ENCODE results near the gene PTPN7. TPM values are rescaled to one million over a fixed set of nuclear protein-coding genes. Genes with fewer than 3 reads are reported as not detected.
A peak's percentile ranks its signal among the peaks of the same experiment; 100 is the strongest.
"Not testable (repeated sequence)": the region's sequence is repeated elsewhere in the genome, so short reads cannot be mapped to it uniquely, and the experiment has no call there.

The PTPN7 gene
- total RNA-seq, 1 experiment from 2014 or later = 0.33 TPM

DNA sequence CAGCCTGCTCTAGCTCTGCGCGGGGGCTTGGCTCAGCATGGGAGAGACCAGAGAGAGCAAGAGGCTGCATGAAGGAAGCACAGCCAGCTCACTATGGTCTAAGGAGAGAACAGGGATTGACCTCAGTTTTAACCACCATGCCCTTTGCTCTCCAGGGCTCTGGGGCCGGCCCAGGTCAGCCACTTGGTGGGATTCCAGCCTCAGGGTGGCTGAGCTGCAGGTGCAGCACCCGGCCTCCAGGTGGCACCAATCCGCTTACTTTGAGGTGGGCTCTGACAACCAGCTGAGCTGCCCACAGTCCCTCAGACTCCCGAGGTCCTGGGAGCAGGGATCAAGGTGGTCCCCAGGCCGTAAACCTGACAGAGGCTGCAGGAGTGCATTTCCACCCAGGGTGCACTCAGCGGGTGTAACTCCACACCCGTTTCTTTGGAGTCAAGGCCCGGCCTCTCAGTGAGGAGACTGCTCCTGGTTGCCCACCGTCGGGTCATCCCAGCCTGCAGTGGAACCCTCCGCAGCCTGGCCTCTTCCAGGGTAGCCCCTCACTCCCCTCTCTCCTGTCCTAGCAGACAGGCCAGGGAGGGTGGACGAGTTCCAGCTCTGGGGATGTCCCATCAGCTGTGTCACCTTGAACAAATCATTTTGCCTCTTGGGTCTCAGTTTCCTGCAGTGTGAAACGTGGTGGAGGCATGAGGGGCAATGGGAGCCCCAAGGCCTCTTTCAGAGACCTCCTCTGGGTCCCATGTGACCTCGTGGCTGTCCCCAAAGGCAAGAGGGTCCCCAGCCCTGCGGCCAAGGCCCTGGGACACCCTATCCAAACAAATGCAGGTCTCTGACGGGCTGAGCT lies 32.6 kb upstream of the PTPN7 start:
- ChIA-PET CTCF (interaction anchor here (0.5 to 2.3 kb wide), 10 partner anchors 21 to 1824 kb away, joined by 3 to 9 read pairs (median 4); partner anchors contain the start of gene PTPN7), POLR2A (no interaction called here)
- H3K36me3 ChIP-seq (ENCODE audit: control insufficient read depth, insufficient read depth, low read length) = no peaks in the 10 kb centered on the region
- no peak overlapping the region for H3K27ac ChIP-seq (ENCODE audit: low read length)
- intact Hi-C loops (cut with micrococcal nuclease; ENCODE audit: unreplicated experiment) (no loop called here), in situ Hi-C loops (cut with HindIII; ENCODE audit: low pct_unique_long_range_greater_than_20kb, low sequenced_read_pairs) (no loop called here)
- peak; percentile 69 for ATAC-seq
- H3K27me3 ChIP-seq (ENCODE audit: control insufficient read depth, insufficient read depth, low read length) = peaks cover 8% of the 10 kb centered on the region
- no peak for DNase-seq (ENCODE audit: low read depth, low spot score)
- BruUV-seq (replicated peaks) = no TSS peak
- peak overlapping the region; percentile 13; a peak in 2 of 4 replicates for H3K4me3 ChIP-seq (ENCODE audit: low read depth in 2 of 2, low read length in 2 of 2)
- TF ChIP-seq TCF7L2 (IDR thresholded peaks at IDR 0.05; ENCODE audit: low read depth, low read length) = no peak
- TF ChIP-seq, protein P1, sequence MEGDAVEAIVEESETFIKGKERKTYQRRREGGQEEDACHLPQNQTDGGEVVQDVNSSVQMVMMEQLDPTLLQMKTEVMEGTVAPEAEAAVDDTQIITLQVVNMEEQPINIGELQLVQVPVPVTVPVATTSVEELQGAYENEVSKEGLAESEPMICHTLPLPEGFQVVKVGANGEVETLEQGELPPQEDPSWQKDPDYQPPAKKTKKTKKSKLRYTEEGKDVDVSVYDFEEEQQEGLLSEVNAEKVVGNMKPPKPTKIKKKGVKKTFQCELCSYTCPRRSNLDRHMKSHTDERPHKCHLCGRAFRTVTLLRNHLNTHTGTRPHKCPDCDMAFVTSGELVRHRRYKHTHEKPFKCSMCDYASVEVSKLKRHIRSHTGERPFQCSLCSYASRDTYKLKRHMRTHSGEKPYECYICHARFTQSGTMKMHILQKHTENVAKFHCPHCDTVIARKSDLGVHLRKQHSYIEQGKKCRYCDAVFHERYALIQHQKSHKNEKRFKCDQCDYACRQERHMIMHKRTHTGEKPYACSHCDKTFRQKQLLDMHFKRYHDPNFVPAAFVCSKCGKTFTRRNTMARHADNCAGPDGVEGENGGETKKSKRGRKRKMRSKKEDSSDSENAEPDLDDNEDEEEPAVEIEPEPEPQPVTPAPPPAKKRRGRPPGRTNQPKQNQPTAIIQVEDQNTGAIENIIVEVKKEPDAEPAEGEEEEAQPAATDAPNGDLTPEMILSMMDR (IDR thresholded peaks at IDR 0.05) = peak; percentile 94
- no peaks in the 10 kb centered on the region; the same call in 1 of the 2 replicates for H3K4me1 ChIP-seq (ENCODE audit: control insufficient read depth, insufficient read depth, low read length)
- H3K9me3 ChIP-seq (ENCODE audit: control insufficient read depth, insufficient read depth, low read depth, low read length) = no peaks in the 10 kb centered on the region

DNA sequence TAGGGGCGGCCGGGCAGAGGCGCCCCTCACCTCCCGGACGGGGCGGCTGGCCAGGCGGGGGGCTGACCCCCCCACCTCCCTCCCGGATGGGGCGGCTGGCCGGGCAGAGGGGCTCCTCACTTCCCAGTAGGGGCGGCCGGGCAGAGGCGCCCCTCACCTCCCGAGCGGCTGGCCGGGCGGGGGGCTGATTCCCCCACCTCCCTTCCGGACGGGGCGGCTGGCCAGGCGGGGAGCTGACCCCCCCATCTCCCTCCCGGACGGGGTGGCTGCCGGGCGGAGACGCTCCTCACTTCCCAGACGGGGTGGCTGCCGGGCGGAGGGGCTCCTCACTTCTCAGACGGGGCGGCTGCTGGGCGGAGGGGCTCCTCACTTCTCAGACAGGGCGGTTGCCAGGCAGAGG lies 31.0 kb upstream of the PTPN7 start:
- H3K4me1 ChIP-seq (ENCODE audit: control insufficient read depth, insufficient read depth, low read length); BruUV-seq (replicated peaks); intact Hi-C loops (cut with micrococcal nuclease; ENCODE audit: unreplicated experiment); H3K36me3 ChIP-seq (ENCODE audit: control insufficient read depth, insufficient read depth, low read length); CTCF ChIA-PET; H3K4me3 ChIP-seq (ENCODE audit: low read depth in 2 of 2, low read length in 2 of 2); H3K9me3 ChIP-seq (ENCODE audit: control insufficient read depth, insufficient read depth, low read depth, low read length); POLR2A ChIA-PET; DNase-seq (ENCODE audit: low read depth, low spot score); H3K27ac ChIP-seq (ENCODE audit: low read length); H3K27me3 ChIP-seq (ENCODE audit: control insufficient read depth, insufficient read depth, low read length); in situ Hi-C loops (cut with HindIII; ENCODE audit: low pct_unique_long_range_greater_than_20kb, low sequenced_read_pairs); ATAC-seq: not testable (repeated sequence)

DNA sequence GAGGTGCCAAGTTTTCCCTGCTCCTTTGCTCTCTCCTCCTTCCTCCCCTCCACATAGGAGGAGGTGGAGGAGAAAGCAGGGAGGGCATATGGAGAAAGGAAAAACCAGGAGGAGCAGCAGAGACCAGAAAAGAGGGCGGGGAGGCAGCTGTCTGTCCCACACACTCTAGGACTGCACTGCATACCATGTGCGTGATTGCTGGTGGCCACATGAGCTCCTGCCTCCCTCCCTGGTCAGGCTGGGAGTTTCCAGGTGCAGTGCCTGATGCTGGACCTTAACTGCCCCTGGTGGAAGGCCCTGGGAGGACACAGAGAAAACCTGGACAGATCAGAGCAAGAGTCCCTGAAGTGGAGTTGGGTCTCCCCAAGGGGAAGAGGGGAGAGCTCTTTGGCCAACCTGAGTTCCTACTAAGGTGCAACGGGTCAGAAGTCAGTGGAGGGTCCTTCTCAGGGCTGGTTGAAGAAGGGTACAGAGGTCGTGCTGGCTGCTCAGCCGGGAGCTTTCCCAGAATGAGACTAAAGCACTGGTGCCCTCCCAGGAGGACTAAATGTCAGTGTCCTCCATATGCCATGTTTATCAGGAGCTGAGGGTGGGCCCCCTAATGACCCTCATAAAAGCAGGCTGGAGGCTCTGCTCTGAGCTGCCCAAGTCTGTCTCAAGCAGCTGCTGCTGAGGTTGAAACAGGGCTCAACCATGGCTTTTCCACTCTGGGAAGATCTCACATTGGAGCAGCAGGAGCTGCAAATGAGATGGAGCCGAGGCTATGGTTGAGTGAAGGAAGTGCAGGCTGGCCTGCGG lies 29.7 kb upstream of the PTPN7 start:
- ChIA-PET CTCF (interaction anchor here (0.6 to 2.2 kb wide), 9 partner anchors 16 to 294 kb away, joined by 3 to 11 read pairs (median 3); no protein-coding TSS in a partner anchor), POLR2A (interaction anchor here (0.7 kb wide), 1 partner anchor 294 kb away, joined by 3 read pairs; no protein-coding TSS in a partner anchor)
- Histone ChIP-seq H3K36me3 (ENCODE audit: control insufficient read depth, insufficient read depth, low read length) (no peaks in the 10 kb centered on the region), H3K4me1 (ENCODE audit: control insufficient read depth, insufficient read depth, low read length) (peaks cover 3% of the 10 kb centered on the region), H3K27me3 (ENCODE audit: control insufficient read depth, insufficient read depth, low read length) (peaks cover 8% of the 10 kb centered on the region), H3K4me3 (ENCODE audit: low read depth in 2 of 2, low read length in 2 of 2) (no peak overlapping the region), H3K9me3 (ENCODE audit: control insufficient read depth, insufficient read depth, low read depth, low read length) (no peaks in the 10 kb centered on the region), H3K27ac (ENCODE audit: low read length) (no peak overlapping the region)
- intact Hi-C loops (cut with micrococcal nuclease; ENCODE audit: unreplicated experiment) = loop anchor here (1.0 to 10.0 kb wide), 2 partner anchors 125 to 525 kb away; partner anchors contain the start of gene SYT2
- in situ Hi-C loops (cut with HindIII; ENCODE audit: low pct_unique_long_range_greater_than_20kb, low sequenced_read_pairs) = no loop called here
- DNase-seq (ENCODE audit: low read depth, low spot score) = no peak
- no TSS peak for BruUV-seq (replicated peaks)
- TF ChIP-seq SIN3A (IDR thresholded peaks at IDR 0.05; ENCODE audit: borderline replicate concordance, insufficient read depth, low read depth, low read length) = no peak
- TF ChIP-seq, protein P1 (IDR thresholded peaks at IDR 0.05) = peak; percentile 18
- ATAC-seq = peak; percentile 38

All from Panc1 (cell line).